Stimulated activated CD8-positive, alpha-beta memory T cell treated with anti-CD3 and anti-CD28 coated beads, Interleukin-15, amount 100 ng/mL, for 48 hours (primary cell): Measurements from ENCODE around the gene PALMD.

Source experiments
- DNase-seq, 2 donors: peaks; one replicate each; pipeline ENCODE4 v3.0.0-alpha.2; 2020; ENCODE audit warnings: low read depth in 2 of 2

PALMD gene

GRCh38 chr1:99634971-99635624 is 10.8 kb upstream of the PALMD start:
- no peak for DNase-seq

- no peak for DNase-seq
Measured at GRCh38 chr1:99635664-99636063, 10.2 kb upstream of the PALMD start.

DNA sequence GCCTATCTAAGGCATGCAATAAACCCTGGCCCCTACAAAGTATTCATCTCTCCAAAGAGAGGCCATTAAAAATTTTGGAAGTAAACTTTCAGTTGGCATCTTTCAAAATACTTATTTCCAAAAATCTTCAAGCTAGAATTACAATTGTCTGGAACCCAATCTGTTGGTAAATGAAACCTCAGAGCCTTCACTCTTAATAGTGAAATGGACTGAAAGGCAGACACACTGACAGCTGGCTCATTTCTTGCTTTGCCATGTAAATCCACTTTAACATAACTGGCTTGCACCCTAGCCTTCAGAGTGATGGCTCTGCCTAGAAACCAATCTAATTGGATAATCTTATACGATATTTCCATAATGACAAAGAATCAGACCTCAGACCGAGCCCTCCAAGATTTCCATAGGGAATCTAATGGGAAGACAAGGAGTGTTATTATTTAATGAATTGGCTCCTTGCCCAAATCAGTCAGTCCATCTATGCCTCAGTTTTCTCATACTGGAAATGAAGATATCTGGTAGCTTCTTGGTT is 9.2 kb upstream of the PALMD start:
- DNase-seq = no peak

DNA sequence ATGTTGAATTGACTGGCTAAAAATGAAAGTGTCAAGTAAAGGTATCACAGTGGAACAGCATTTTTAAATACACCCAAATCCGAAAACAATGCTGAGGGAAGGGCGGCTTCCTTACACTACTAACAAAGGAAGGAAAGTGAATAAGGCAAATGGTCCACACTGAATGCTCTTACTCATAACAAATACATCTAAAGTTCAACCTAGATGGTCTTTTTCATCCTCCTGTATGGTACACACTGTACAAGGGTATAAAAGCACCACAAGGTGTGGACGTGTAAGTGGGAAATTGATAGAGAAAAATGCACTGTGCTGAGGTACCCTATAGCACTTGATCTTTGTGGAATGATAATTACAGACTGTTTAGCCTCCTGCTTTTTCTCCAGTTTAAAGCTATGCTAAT is 7.1 kb upstream of the PALMD start:
- no peak for DNase-seq

DNA sequence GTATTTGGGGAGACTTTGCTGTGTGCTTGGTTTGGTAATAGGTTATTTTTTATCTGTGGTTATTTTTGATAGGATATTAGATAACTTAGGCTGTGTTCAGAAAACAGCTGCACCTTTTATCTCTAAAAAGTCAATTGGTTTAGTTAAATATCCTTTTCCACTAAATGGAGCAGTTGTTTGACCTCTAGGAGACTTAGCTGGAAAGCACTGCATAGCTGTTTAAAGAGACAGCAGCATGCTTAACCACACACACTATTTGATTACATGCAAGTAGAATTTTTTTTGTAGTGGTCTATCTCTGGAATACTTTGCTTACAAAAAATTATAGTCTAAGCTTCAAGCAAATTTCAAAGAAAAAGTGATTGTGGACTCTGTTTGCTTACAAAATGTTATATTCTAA is 6.5 kb upstream of the PALMD start:
- DNase-seq = no peak

- DNase-seq = no peak
Measured at GRCh38 chr1:99639945-99640344, 6.0 kb upstream of the PALMD start.

- DNase-seq = no peak
Measured at GRCh38 chr1:99640672-99641071, 5.2 kb upstream of the PALMD start.

DNA sequence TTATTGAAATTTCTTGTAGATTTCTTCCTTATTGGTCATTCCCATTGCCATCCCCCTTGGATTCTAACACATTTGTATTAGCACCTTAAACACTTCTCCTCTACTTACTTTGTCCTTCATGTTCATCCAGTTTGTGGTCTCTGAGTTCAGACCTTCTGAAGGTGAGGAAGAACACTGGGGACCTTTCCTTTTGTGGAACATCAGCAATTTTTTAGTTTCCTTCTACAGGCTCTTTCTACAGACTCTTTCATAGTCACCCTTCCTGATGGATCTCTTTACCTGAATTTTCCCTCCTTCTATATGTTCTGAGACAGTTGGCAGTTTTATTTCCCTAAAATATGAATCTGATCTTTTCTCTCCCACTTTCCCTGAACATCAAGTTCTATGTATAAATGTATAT is 4.4 kb upstream of the PALMD start:
- DNase-seq = no peak

- no peak for DNase-seq
Measured at GRCh38 chr1:99642053-99642452, 3.9 kb upstream of the PALMD start.

DNA sequence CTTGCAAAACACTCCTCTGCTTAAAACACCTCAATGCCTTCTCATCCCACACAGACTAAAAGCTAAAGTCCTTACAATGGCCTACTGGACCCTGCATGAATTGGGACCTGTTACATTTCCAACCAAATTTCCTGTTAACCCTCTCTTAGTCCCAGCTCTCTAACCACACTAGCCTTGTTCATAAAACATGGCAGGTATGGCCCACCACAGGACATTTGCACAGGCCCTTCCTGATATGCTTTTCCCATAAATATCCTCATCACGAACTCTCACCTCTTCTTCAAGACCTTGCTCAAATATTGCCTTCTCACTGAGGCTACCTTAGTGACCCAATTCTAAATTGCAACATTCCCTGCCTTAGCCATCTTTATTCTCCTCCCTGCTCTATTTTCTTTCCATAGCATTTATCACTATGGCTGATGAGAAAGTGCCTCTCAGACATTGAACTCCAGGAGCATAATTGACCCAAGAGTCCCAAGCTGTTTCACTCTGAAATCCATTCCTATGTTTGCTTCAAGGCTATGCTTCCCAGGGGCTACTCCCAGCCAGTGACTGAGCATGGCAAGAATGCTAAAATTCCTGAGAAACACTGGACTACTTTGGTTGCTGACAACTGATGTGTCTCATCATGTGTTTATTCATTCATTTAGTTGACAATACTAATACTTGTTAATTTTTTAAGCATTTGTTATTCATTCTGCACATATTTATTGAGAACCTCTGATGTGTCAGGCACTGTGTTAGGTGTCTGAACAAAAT is 2.7 kb upstream of the PALMD start:
- DNase-seq = no peak

- DNase-seq = no peak
Measured at GRCh38 chr1:99644279-99645004, 1.5 kb upstream of the PALMD start.

- no peak for DNase-seq
Measured at GRCh38 chr1:99645203-99645602, 710 bp upstream of the PALMD start.

- no peak for DNase-seq
Measured at GRCh38 chr1:99646868-99647267, 955 bp downstream of the PALMD start.

DNA sequence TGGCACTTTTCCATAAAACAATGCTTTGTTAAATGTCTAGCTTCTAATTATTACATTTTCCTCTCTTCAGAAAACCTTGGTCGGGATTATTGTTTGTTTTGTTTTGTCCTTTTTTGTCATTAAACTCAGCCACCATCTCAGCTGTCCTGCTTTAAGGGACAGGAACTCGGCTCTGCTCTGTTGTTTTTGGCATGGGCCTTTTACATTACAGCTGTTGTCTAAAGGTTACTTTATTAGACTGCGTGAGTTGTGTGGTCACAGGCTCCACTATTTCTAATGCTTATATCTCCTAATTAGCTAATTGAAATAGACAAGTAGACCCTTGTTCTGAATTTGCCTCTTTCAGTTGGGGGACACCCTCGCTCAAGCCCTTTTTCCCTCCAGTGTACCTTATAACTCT is 1.6 kb downstream of the PALMD start:
- DNase-seq = no peak

- DNase-seq = no peak
Measured at GRCh38 chr1:99648107-99648506, 2.2 kb downstream of the PALMD start.

GRCh38 chr1:99650030-99650429 is 4.1 kb downstream of the PALMD start:
- no peak for DNase-seq

DNA sequence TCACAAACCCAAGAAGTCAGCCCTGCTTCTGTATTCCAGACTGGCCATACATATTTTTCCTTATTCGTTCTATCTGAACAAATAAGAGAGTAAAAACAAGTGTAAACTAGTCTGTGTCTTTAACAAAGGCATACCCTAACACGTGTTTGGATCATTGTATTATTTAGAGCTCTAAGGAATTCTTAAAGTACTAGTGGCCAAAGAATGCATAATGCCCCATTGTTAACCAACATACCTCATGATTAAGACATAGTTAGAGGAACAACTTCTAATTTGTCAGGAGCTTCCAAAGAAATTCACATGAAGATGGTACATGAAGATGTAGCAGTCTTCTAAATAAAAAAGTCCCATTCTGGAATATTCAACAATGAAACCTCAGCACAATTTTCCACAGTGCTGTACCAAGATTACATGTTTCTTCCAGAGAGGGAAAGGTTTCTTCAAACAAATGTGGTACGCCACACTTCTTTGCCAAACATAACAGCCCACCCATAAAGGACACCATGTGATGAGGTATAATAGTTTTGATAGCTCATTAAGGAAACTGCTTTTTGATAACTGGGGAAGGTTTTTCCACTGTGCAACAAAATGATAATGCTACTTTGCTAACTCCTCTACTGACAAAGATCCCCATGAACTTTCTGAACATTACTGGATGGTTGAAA is 5.0 kb downstream of the PALMD start:
- no peak for DNase-seq

GRCh38 chr1:99652881-99653281 is 7.0 kb downstream of the PALMD start:
- DNase-seq = no peak

DNA sequence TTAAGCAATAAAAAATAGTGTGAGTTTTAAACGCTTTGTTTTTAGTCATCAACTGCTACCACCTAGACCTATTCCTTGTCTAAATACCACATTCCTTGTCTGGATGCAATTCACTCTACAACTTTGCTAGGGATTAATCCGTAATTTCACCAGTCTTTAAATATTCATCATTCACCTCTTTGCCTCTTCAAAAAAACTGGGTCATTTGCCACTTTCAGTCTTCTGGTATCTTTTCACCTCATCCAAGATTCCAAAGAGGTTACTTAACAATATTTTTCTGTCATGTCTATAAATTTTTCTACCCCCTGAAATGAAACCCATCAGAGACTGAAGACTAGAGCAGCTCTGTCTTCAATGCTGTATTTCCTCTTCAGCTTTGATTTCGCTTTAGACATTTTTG is 9.5 kb downstream of the PALMD start:
- DNase-seq = no peak

- no peak for DNase-seq
Measured at GRCh38 chr1:99656701-99657100, 10.8 kb downstream of the PALMD start.

GRCh38 chr1:99657213-99658030 is 11.5 kb downstream of the PALMD start:
- DNase-seq = no peak

- no peak for DNase-seq
Measured at GRCh38 chr1:99658031-99658290, 12.0 kb downstream of the PALMD start.
